Retinal pigment epithelial cell (primary cell): ENCODE data around the gene TCFL5.

ENCODE experiments used
- DNase-seq: peaks from one replicate; pipeline ENCODE4 v3.0.0-alpha.2; 2010; ENCODE audit warnings: low read depth
- H3K4me3 ChIP-seq: 2 replicates; pipeline ENCODE4 v1.5.1; 2011; ENCODE audit warnings: mild to moderate bottlenecking, low read length, control low read depth, moderate library complexity
- TF ChIP-seq, protein P1 (sequence below): conservative IDR thresholded peaks from 2 replicates; pipeline ENCODE4 v1.5.1; 2011; ENCODE audit warnings: low read depth, low read length, control low read depth, inconsistent platforms

TCFL5 gene

DNA sequence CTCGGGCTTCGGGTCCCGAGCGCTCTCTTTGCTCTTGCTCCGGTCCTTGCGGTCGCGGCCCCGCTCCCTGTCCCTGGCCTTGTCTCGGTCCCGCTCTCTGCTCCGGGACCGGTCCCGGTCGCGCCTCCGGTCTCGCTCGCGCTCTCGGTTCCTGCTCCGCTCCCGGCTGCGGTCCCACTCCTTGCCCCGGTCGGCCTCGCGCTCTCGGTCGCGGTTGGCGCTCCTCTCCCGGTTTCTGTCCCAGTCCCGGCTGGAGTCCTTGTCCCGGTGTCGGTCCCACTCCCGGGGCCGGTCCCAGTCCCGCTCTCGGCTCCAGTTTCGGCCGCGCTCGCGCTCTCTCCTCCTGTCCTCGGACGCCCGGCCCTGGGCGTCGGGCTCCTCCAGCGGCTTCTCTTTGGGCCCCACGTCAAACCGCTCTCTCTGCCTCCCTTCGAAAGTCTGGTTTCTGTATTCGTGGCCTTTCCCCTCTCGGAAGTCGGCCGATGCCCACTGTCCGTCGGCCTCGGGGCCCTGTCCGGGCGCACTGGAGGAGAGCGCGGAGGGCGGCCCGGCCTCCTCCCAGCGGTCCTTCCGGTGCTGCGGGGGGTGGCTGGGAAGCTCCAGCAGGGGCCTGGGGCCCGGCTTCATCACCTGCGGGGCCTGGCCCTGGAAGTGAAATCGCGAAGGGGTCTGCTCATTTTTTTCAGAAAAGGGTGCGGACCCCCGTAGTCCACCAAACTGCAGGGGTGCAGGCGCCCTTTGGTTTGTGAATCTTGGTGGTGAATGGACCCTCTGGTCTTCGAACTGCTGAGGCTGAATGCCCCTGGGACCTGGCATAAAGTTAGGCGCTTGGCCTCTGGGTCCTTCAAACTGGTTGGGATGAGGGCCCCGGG is 17.9 kb upstream of the TCFL5 start:
- H3K4me3 ChIP-seq: no peak overlapping the region
- no peak for DNase-seq

DNA sequence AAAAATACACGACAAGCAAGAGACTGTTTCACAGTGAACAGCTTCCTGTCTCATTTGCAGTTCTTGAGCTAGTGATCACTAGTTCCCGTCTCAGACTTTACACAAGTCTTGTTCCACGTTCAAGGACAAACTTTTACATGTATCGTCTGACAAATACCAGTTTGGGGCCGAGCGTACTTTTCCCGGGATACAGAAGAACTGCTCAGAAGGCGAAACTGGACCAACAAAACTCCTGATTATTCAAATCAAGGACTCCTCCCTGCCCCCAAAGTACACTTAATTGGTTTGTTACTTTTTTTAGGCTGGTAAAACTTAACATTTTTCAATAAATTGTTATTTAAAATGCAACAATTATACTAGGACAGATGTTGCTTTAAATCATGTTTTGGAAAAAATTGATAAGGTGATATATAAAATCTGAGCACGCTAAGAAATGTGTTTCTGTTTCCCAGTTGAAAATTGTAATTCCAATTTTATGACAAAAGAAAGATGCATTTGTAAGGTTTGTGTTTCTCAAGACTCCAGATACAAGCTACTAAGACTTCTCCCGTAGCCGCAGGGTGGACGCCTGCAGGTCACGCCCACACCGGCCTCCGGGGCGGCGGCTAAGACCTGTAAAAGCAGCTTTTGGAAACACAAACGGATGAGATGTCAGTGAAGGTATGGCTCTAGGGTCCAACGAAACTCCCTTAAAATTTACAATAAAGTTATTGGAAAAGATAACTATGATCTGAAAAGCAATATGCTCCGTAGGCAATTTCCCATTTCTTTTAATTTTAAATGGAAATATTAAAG is 16.8 kb upstream of the TCFL5 start:
- DNase-seq: no peak
- TF ChIP-seq, protein P1, sequence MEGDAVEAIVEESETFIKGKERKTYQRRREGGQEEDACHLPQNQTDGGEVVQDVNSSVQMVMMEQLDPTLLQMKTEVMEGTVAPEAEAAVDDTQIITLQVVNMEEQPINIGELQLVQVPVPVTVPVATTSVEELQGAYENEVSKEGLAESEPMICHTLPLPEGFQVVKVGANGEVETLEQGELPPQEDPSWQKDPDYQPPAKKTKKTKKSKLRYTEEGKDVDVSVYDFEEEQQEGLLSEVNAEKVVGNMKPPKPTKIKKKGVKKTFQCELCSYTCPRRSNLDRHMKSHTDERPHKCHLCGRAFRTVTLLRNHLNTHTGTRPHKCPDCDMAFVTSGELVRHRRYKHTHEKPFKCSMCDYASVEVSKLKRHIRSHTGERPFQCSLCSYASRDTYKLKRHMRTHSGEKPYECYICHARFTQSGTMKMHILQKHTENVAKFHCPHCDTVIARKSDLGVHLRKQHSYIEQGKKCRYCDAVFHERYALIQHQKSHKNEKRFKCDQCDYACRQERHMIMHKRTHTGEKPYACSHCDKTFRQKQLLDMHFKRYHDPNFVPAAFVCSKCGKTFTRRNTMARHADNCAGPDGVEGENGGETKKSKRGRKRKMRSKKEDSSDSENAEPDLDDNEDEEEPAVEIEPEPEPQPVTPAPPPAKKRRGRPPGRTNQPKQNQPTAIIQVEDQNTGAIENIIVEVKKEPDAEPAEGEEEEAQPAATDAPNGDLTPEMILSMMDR: no peak

More for the DNA sequence above, 17.9 kb upstream of the TCFL5 start:
- TF ChIP-seq, protein P1: no peak

DNA sequence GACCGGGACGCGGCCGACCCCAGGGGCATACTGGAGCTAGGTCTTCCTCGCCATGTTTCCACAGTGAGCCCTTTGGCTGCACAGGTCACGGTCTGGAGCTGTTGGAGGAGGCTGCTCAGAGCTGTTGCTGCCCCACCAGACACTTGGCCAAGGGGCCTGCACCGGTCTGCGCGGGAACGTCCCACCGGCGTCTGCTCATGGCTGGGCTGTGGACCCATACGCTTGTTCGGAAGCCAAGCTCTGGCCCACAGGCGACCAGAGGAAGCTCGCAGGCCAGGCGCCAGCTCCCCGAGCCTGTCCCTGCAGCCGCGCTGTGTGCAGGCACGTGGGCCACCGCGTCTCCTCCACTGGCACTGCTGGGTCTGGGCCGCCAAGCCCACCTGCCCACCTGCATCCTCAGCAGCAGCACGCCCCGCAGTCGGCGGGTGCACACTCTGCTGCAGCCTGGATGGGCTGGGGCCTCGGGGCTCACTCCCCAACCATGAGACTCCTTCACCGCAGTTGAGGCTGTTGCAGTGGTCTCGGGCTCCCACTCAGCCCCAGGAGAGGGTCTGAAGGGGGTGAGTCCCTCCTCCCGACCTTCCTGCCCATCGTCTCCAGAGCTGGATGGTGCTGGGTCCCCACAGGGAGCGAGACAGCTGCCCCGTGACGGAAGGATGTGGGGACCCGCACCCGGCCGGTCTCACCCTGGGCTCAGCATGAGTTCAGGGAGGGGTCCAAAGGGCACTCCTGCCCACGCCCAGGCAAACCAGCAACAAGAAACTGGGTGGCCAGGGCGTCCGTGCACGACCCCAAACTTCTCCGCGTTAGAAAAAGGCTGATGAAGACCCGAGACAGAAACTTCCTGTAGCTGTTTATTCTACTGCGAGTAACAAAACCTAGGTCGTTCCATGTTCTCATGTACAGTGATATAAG is 15.5 kb upstream of the TCFL5 start:
- TF ChIP-seq, protein P1: no peak
- no peak overlapping the region for H3K4me3 ChIP-seq
- no peak for DNase-seq

More for the DNA sequence above, 16.8 kb upstream of the TCFL5 start:
- no peak overlapping the region for H3K4me3 ChIP-seq

DNA sequence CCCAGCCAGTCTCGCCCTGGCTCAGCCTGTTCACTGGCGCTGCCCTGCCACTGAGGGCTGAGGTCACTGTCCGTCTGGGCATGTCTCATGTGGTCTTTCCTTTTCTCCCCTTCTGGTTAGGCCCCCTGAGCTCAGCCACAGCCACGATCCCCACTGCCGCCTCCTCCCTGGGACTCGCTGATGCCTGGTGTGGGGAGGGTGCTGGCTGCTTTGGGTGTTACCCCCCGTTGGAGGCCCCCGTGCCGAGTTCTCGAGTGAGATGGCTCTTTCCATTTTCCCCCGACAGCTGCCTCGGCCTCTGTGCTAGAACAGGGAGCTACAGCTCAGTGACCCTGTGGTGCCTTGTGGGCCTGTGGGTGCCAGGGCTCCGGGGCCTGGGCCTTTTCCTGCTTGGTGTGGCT is 14.9 kb upstream of the TCFL5 start:
- TF ChIP-seq, protein P1: no peak
- H3K4me3 ChIP-seq: no peak overlapping the region
- DNase-seq: no peak

DNA sequence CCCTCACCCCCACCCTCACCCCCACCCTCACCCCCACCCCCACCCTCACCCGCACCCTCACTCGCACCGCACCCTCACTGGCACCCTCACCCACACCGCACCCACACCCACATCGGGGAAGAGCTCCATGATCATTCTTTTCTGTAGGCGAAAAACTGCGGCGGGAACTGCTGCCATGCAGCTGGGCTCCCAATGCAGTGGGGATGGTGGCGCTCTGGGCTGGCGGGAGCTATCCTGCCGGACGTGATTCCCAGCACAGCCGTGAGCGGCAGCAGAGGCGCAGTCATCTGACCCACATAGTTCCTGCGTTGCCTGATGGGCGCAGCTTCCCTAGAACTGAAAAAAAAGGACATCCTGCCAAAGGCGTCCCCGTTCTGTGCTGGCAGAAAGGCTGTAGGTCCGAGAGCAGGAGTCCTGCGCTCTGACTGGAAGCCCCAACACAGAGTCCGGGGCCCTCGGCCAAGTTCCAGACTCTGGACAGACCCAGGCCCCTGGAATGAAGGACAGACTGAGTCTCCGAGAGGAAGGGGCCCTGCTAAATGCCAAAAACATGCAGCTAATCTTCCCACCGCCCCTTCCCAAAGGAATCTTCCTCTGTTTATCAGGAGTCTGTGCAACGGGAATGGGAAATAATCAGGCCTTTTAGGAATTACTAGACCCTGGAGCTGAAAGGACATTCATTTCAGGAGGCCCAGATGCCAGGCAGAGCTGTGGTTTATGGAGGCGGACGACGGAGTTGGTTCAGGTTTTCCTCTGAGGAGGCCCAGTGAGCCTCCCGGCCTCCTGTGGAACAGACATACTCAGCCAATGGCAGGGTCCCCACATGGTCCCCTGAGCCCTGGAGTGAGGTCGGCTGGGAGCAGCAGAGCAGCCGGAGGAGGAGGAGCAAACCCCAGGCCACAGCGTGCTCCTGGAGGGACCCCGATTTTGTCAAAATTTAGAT is 14.1 kb upstream of the TCFL5 start:
- peak overlapping the region; percentile 5 for H3K4me3 ChIP-seq
- TF ChIP-seq, protein P1: peak; percentile 53
- DNase-seq: peak; percentile 46

DNA sequence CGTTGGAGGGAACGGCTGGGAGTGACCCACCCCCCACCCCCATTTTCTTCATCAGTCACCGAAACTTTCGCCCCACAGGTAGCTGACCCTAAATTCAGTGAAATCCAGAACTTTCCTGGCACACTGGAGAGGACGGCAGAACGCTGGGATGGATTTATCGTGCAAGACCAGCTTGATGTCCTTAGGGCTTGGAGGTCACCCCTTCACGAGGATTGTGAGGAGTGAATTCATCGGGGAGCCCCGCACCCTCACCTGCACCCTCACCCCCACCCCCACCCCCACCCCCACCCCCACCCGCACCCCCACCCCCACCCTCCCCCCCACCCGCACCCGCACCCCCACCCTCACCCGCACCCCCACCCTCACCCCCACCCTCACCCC is 13.3 kb upstream of the TCFL5 start:
- no peak overlapping the region for H3K4me3 ChIP-seq
- DNase-seq: no peak
- TF ChIP-seq, protein P1: no peak
